NCI-H2196 (cell line): ENCODE measurements around the gene KIF17.

Experiments
- DNase-seq: peaks from one replicate; lab custom pipeline; 2025; ENCODE audit not compliant: unreplicated experiment; lab: John Stamatoyannopoulos, UW

Gene KIF17

DNA sequence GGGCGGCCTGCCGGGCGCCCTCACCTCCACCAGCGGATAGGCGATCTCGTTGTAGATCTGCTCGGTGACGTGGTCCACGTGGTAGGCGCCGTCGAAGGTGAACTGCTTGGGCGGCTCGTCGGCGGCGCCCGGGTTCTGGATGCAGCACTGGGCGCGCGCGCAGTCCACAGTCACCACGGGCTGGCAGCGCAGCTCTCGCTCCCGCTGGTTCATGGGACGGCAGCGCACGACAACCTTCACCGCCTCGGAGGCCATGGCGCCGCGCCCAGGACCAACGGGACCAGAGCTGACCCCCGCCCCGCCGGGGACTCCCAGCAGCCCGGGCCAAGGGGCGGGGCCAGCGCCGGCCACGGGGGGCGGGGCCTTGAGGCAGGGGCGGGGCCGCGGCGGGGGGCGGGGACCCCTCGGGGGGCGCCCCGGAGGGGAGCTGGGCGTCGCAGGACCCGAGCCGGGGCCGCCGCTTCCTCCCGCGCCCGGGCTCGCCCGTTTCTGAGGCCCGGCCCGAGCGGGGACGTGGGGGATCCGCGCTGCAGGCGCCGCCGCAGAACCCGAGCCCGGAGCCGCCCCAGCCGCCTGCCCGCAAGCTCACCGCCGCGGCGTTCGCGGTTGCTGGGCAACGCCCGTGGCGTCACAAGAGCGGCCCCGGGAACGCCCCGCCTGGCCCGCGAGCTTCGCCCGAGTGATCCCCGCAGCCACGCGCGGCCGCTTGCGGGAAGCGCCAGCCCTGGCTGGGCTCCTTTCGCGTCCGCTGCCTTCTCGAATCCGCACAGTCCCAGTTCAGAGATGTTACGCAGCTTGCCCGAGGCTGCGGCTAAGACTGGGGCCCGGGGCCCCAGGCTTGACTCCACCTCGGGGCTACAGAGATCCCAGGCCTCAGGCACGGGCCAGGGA is at the start of gene KIF17:
Gene KIF17, minus strand, starts transcription at position 556 of the 891 bp plus-strand sequence. Its CDS starts 301 bp downstream, at position 255.
- DNase-seq, result peak; percentile 73

DNA sequence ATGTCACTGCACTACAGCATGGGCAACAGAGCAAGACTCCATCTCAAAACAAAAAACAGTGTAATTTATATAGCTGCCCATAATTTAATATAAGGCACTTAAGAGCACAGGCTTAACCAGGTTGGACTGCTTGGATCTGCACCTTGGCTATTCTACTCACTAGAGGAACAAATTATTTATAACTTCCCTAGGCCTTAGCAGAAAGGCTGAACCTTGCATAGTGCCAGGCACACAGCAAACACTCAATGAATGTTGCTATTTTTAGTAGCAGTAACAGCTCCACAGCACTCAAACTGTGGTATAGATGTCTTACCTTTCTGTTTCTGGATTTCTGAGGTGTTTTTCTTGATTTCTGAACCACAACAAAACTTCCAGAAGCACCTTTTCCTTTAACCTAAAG is 49.5 kb upstream of the KIF17 start:
- DNase-seq, result no peak

DNA sequence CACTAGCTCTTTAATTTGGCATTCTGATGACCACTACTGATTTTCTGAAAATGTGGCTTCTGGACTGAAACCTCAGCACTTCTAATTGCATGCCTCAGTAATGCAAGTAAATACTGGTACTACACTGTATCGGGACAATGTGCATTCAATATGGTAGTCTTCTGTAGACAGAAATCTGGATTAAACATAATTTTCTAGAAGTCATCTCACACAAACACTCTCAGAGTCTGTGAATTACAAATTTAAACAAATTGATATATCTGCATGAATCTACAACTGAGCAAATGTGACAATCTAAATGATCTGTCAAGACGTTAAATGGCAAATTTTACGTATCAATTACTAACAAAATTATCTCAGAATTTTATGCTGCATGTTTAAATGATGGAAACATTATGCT is 45.6 kb upstream of the KIF17 start:
- no peak for DNase-seq

GRCh38 chr1:20760322-20760721 is 42.5 kb upstream of the KIF17 start:
- no peak for DNase-seq

DNA sequence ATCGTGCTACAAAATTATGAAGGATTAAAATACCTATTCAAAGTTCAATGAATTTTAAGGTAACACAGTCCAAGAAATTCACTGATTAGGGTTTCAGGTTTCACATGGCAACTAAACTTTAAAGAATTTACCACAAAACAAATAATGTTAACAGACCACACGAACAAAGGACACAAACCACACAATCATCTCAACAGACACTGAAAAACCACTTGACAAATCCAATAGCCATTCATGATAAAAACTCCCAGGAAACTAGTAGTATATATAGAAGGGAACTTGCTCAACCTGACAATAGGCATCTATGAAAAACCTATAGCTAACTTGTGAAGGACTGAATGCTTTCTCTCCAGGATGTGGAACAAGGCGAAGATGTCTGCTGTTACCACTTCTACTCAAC is 35.8 kb upstream of the KIF17 start:
- no peak for DNase-seq

DNA sequence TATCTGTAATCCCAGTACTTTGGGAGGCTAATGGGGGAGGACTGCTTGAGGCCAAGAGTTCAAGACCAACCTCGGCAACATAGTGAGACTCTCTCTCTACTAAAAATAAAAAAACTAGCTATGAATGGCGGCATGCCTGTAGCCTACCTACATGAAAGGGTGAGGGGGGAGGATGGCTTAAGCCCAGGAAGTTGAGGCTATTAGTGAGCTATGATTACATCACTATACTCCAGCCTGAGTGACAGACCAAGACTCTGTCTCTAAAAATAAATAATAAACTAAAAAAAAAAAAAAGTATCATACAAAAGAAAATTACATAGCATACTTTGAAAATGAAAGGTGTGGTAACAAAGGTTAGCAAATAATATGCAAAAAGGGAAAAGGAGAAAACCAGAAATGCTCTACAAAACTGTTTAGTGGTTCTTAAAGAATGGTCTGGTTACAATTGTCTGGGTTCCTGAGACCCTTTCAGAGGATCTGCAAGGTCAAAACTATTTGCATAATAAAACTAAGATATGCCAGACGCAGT is 33.7 kb upstream of the KIF17 start:
- DNase-seq, result no peak

DNA sequence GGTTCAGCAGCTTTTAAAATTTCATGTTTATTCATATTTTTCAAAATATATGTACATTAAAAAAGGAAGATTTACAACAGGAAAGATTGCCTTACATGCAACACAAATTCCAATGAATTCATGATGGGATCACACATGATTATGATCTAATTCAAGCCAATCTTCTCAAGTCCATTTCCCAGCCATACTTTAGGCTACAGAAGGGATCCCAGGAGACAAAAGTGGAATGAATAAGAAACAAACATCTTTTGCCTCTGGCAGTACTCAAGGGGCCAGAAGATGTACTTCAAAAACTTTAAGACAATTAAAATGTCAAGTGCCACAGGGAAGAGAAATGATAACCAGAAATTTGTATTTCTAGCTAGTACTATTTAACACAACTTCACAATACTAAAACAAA is 24.9 kb upstream of the KIF17 start:
- no peak for DNase-seq

DNA sequence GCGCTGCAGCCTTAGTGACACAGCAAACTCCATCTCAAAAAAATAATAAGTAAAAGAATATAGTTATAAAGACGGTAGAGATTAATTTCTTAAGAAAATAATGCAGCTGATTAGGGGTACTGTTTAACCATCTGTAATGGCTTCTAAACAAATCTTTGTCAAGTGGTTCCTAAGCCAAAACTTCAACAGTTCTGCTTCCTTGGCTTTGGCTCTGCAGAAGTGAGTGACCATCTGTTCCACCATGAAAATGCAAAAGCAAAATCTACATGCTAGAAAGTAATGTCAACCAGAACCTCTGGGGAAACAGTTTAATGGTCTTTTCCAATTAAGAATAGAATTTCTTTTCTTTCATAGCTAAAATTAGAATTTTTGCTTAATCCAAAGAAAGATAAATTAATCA is 23.0 kb upstream of the KIF17 start:
- DNase-seq, result no peak

DNA sequence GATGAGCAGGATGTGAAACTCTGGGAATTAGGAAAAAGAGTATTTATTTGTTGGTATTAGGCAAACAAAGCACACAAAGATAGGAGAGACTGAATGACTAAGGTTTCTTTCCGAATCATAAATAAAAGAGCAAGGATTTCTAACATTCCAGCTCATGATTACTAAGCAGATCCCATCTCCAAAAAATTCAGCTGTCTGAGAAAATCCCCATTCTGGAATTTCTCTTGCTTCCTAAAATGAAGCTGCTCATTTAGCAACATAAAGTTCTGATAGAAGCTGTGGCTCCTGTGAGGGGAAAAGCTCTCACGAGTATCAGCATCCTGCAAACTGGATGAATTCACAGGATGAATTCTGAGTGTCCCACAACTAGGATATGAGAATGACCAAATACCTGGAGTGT is 21.4 kb upstream of the KIF17 start:
- no peak for DNase-seq

DNA sequence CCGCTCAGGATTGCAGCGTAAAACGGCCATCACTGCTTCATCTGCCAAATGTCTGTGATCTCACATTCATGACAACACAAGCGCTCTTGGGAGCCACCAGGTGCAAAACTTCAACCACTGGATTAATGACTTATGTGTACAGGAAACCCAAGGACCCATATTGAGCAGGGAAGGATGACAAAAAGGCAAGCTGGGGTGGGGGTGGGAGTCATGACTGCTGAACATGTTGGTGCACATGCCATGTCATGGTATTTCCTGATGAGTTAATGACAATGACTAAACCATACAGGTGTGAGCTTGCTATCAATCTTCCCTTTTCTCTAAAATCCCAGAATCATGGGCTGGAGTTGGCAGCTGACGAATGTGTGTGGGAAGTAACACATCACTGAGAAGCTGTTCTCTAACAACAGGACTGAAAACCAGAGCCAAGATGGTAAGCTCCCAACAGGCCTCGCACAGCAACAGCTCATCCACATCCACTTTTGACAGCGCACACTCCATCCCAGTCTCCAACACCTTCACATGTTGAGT is 17.8 kb upstream of the KIF17 start:
- no peak for DNase-seq

- DNase-seq, result no peak
Measured at GRCh38 chr1:20733360-20733975, 15.7 kb upstream of the KIF17 start.

- DNase-seq, result peak; percentile 83
Measured at GRCh38 chr1:20732588-20733359, 15.0 kb upstream of the KIF17 start, which contains the start of gene SH2D5. TSS of gene SH2D5 (minus strand) at chr1:20732703. CDS start at chr1:20728044, 4,659 bp downstream.

GRCh38 chr1:20732071-20732587 is 14.3 kb upstream of the KIF17 start:
- peak; percentile 79 for DNase-seq

- DNase-seq, result no peak
Measured at GRCh38 chr1:20731057-20731991, 13.5 kb upstream of the KIF17 start.

GRCh38 chr1:20730690-20731056 is 12.9 kb upstream of the KIF17 start:
- DNase-seq, result no peak

- no peak for DNase-seq
Measured at GRCh38 chr1:20729990-20730689, 12.3 kb upstream of the KIF17 start.

- no peak for DNase-seq
Measured at GRCh38 chr1:20729155-20729931, 11.5 kb upstream of the KIF17 start.

DNA sequence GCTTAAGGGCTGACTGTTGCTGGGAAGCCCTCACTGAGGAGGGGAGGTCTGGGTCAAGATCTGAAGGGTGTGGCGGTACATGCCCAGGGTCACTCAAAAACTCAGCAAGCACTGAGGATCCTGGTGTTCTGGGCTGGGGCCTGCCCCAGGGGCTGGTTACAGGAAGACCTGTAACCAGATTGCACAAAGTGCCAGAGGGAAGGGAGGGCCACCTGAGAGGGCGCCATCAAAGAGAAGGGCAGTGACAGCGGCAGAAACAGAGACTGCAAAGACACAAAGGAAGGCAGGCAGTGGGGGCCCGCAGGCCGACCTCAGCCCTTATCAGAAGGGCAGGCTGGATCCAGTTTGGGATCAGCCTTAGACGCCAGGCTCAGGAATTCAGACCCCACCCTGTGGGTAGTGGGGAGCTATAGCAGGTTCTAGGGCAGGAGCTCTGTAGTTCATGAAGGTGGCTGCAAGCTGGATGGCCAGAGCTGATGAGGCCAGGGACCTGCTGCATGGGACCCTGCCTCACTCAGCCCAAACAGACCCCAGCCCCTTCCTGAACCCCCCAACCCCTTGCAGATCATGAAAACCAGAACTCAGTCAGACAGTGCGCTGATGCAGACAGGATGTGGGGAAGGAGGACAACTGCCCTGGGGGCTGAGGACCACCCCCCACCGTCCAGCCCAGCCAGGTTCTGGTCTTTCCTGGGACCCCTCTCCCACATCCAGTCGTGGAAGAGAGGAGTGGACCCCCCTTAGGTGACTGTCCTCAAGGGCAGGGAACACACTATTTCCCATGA is 10.8 kb upstream of the KIF17 start:
- DNase-seq, result no peak
